Memory B cell (primary cell): ENCODE results near the gene MAP2K3.

Source experiments
- ATAC-seq: fragments of 150-1000 bp; cut with Tn5 transposase; 2 replicates; pipeline ENCODE4 v1.10.0; 2021; ENCODE audit warnings: low read depth, mild to moderate bottlenecking, moderate library complexity
- DNase-seq, 2 donors: peaks; one replicate each; pipeline ENCODE4 v3.0.0; 2022; ENCODE audit warnings: low spot score in 2 of 2
- H3K27ac Mint-ChIP-seq: one replicate; pipeline ENCODE4 v1.8.0; 2022; ENCODE audit warnings: mild to moderate bottlenecking, moderate library complexity, mixed read lengths
- H3K27me3 Mint-ChIP-seq: one replicate; pipeline ENCODE4 v1.8.0; 2022; ENCODE audit warnings: mixed read lengths
- H3K36me3 Mint-ChIP-seq: one replicate; pipeline ENCODE4 v1.8.0; 2022; ENCODE audit warnings: mild to moderate bottlenecking, mixed read lengths
- H3K4me1 Mint-ChIP-seq: one replicate; pipeline ENCODE4 v1.8.0; 2022; ENCODE audit warnings: mixed read lengths
- H3K4me3 Mint-ChIP-seq: one replicate; pipeline ENCODE4 v1.8.0; 2022; ENCODE audit warnings: mild to moderate bottlenecking, moderate library complexity, mixed read lengths
- H3K9me3 Mint-ChIP-seq: one replicate; pipeline ENCODE4 v1.8.0; 2022; ENCODE audit warnings: mixed read lengths

The MAP2K3 gene

DNA sequence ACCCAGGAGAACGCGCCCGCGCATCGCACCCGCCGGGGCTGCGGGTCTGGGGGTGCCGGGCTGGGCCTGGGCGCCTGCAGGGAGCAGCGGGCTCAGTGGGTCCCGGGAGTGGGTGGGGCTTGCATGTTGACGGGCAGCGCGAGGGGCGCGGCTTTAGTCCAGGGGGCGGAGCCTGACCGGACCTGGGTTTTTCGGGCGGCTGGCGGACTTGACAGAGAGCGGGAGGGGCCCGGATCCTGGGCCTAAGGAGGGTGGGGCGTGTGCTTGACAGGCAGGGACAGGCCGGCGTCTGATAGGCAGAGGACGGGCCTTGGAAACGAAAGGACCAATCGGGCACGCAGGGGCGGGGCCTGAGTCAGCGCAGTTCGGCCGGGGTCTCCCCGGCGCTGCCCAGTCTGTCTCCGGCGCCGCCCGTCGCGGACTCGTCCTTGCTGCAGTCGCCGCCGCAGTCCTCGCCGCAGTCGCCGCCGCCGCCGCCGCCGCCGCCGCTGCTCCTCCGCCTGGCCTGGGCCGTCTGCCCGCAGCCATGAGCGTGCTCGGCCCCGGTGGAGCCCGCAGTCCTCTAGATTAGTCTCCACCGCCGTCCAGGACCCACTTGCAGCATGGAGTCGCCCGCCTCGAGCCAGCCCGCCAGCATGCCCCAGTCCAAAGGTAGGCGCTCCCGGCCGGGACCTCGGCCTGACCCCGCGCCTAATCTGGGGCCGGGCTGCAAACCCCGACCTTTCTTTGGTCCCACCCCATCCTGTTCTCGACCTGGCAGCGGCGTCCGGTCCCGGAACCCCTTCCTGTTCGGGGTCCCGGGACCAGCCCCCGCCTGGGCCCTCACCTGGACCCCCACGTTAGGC is at the start of gene MAP2K3:
MAP2K3 (plus strand) TSS at position 393 of the 845 bp plus-strand sequence; CDS start at position 603, 210 bp downstream.
- peak; percentile 96 to 97 for DNase-seq
- H3K27ac Mint-ChIP-seq: peak within 1 kb of the TSS; percentile 98
- peaks cover 60% of the 10 kb centered on the region for H3K4me1 Mint-ChIP-seq
- peaks cover 4% of the 10 kb centered on the region for H3K36me3 Mint-ChIP-seq
- H3K27me3 Mint-ChIP-seq: no peaks in the 10 kb centered on the region
- peak; percentile 66 for ATAC-seq
- no peaks in the 10 kb centered on the region for H3K9me3 Mint-ChIP-seq
- H3K4me3 Mint-ChIP-seq: peak within 1 kb of the TSS; percentile 97

DNA sequence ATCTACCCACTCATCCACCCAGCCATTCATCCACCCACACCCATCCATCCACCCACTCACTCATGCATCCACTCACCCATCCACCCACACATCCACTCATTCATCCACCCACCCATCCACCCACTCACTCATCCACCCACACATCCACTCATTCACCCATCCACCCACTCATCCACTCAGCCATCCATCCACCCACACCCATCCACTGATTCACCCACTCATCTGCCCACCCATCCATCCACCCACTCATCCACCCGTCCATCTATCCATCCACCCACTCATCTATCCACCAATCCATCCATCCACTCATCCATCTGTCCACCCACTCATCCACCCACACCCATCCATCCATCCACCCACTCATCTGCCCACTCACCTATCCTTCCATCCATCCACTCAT is 48.6 kb upstream of the MAP2K3 start:
- Mint-ChIP-seq H3K4me1 (peaks cover 9% of the 10 kb centered on the region), H3K9me3 (peaks cover 12% of the 10 kb centered on the region), H3K27ac (no peak overlapping the region), H3K27me3 (no peaks in the 10 kb centered on the region), H3K36me3 (peaks cover 9% of the 10 kb centered on the region), H3K4me3 (no peak overlapping the region)
- ATAC-seq: no peak
- no peak for DNase-seq

DNA sequence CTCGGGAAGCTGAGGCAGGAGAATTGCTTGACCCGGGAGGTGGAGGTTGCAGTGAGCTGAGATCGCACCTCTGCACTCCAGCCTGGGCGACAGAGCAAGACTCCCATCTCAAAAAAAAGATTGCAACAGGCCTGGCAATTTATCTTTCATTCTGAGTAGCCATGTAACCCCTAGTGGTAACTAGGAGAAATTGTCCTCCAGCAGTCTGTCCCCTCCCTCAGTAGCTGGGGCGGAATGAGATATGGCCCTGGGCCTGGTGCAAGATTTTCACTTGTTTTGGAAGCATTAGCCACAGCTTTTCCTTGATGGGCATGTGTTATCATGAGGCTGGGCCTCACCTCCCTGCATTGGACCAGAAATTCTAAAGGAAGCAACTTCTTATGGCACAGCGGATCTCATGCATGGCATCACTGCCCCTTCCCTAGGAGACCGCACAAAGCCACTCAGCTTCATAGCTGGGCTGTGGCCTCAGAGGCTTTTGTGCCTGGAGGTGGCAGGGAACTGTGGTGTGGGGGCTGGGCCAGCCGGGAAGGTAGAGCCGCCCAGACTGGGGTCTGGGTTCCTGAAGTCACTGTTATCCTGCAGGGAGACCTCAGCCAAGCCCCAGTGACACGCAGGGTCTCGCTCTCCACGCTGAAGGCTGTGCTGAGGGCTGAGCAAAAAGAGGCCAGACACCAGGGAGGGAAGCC is 44.7 kb upstream of the MAP2K3 start:
- DNase-seq (no peak), ATAC-seq (peak; percentile 62)
- Mint-ChIP-seq H3K27me3 (no peaks in the 10 kb centered on the region), H3K27ac (no peak overlapping the region), H3K9me3 (peaks cover 3% of the 10 kb centered on the region), H3K4me3 (no peak overlapping the region), H3K4me1 (peaks cover 11% of the 10 kb centered on the region), H3K36me3 (no peaks in the 10 kb centered on the region)

DNA sequence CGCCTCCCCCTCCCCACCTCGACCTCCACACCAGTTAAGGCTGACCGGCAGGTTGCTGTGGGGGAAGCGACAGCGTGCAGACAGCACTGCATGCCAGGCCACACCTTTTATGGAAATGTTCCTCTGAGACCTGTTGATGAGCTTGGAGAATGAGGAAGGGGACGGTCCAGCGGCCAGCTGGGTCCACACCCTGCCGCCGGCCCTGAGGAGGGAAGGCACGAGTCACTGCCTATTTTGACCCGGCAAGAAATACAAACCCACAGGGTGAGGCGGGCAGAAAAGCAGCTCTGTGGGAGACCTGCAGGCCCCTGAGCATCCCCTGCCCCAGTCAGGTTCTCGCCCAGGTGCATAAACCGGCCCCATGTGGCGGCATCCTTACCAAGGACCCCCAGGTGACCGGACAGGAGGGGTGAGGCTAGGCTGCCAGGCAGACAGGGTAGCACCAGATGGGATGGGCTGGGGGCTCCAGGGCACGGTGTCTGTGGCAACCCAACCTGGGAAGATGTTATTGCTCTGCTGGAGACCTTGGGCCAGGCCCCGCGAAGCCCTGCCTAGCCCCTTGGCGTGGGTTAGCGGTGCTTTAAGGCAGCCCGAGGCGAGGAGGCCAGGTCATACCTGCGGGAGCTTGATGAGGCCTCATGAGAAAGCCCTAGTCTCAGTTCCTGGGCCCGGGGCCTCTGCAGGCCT is 44.0 kb upstream of the MAP2K3 start:
- no peak for DNase-seq
- Mint-ChIP-seq H3K9me3 (peaks cover 3% of the 10 kb centered on the region), H3K27ac (no peak overlapping the region), H3K27me3 (no peaks in the 10 kb centered on the region), H3K4me3 (no peak overlapping the region), H3K4me1 (peaks cover 11% of the 10 kb centered on the region), H3K36me3 (no peaks in the 10 kb centered on the region)
- ATAC-seq: no peak

DNA sequence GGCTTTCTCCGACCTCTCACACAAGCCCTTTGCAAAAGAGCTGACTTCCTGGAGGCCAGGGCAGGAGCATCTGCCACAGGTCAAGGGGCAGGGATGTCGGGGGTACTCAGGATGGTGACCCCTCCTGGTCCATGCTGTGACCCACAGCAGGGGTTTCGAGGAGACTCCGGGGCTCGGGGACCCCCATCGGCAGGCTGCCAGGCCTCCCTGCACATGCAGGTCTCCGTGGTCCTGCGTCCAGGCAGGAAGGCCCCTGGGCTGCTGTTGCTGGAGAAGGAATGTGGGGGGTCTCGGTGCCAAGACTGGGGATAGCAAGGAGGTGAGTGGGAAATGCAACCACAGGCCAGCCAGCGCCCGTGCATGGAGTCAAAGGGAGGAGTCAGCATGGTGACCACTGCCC is 42.9 kb upstream of the MAP2K3 start:
- ATAC-seq (no peak), DNase-seq (no peak)
- Mint-ChIP-seq H3K27me3 (no peaks in the 10 kb centered on the region), H3K36me3 (no peaks in the 10 kb centered on the region), H3K4me3 (no peak overlapping the region), H3K4me1 (peaks cover 9% of the 10 kb centered on the region), H3K9me3 (no peaks in the 10 kb centered on the region), H3K27ac (no peak overlapping the region)

DNA sequence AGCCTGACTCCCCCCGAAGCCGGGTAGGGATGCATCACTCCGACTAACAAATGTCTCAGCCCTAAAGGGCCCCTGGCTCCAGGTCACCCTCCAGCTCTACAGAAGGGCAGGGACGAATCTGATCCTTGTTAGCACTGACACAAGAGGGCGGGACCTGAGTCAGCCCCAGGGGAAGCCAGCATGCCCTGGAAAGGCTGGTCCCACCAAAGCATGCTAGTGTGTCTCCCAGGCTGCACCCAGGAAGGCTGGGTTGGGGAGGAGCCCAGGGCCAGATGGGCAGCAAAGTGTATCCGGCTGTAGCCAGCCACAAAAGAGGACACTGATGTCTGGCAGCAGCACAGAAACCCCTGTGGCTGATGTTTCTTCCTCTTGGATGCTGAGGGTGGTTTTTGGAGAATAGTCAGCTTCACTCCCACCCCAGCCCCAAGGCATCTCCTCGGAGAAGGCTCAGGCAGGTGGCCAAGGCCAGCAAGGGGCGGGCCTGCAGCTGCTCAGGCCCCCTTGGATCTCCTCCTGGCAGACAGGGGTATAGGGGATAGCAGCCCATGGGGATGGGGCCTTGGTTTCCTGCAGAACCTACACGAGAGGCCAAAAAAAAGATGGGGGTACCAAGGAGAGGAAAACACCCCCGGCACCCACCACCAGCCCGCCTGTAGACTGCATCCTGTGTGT is 42.3 kb upstream of the MAP2K3 start:
- Mint-ChIP-seq H3K4me3 (no peak overlapping the region), H3K36me3 (no peaks in the 10 kb centered on the region), H3K27me3 (no peaks in the 10 kb centered on the region), H3K4me1 (peaks cover 9% of the 10 kb centered on the region), H3K27ac (no peak overlapping the region), H3K9me3 (no peaks in the 10 kb centered on the region)
- DNase-seq (no peak), ATAC-seq (no peak)

DNA sequence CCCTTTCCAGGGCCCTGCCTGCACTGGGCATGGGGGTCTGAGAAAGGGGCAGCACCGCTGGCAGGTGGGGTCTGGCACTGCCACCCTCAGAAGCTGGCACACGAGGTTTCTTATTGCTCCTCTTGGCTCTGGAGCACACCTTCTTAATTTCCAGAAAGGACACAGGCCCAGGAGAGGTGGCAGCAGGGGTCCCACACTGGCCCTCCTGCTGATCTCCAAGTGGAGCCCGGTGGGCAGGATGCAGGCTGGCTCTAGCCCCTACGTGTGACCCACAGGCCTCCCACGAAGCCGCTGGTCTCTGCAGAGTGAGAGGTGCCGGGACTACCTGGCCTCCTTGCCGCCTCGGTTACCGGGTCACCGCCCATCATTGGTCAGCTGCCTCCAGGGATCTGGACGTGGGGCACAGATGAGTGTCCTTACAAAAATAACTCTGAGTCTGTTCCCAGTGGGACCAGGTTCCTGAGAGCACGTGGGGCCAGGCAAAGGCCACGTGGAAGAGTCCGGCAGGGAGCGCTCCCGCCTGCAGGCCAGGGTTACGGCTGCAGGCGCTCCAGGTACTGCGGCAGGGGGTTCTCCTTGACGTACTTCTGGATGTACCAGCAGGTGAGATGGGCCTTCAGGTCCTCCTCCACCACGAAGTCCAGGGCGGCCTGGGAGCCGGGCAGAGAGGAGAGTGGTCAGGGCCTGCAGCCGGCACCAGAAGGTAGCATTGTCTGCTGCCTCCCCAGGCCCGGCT is 41.6 kb upstream of the MAP2K3 start:
- H3K4me3 Mint-ChIP-seq: no peak overlapping the region

DNA sequence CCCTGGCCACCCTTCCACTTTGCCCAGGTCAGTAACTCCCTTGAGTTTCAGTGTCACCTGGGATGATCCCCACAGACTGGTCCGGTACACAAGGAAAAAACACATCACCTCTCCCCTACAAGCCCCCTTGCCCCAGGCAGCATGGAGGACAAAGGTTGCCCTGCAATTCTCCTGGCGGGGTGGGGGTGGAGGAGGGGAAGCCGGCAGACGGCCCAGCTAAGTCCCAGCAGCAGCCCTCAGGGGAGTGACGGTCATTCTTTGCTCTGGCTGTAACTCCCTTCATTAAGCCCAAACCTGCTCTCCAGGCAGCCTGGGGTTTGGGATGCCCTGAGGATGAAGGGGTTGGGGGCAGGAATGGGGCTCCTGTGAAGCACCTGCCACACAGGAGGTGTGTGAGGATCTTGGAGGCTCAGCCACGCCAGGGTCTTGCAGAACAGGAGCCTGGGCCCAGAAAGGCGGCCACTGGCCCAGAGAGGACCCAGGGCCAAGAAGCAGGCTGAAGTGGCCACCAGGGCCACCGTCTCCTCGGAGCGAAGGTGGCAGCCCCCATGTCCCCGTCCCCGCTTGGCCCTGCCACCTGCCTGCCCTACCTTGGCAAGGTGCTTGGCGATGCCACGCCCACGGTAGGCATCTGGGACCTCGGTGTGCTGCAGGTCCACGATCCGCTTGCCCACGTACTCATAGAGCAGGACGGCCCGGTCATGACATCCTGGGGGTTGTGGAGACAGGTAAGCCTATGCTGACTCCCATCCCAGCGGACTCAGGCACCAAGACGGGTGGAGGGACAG is 40.8 kb upstream of the MAP2K3 start:
- Mint-ChIP-seq H3K9me3 (no peaks in the 10 kb centered on the region), H3K4me1 (peaks cover 11% of the 10 kb centered on the region), H3K27me3 (no peaks in the 10 kb centered on the region), H3K27ac (no peak overlapping the region), H3K4me3 (no peak overlapping the region), H3K36me3 (no peaks in the 10 kb centered on the region)
- no peak for ATAC-seq
- no peak for DNase-seq

More for the DNA sequence above, 41.6 kb upstream of the MAP2K3 start:
- Mint-ChIP-seq H3K27ac (no peak overlapping the region), H3K4me1 (peaks cover 11% of the 10 kb centered on the region), H3K9me3 (no peaks in the 10 kb centered on the region), H3K36me3 (no peaks in the 10 kb centered on the region), H3K27me3 (no peaks in the 10 kb centered on the region)
- DNase-seq: no peak
- no peak for ATAC-seq

DNA sequence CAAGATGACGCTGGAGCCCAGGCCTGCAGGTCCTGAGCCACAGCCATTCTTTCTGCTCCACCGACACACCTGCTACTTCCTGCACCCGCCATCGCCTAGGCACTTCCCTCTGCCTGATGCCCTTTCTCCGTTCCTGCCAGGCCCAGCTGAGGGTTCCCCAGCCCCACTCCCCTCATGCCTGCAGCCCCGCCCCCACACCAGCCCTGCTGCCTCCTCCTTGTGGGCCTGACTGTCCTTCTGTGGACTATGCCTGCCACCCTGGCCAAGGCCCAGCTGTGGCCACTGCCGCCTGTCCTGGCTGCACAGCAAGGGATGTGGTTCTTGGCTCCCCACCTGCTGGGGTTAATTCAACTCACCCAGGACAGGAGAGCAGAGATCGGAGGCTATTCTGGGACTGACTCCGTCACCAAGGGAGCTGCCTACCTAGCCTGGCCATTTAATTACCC is 38.8 kb upstream of the MAP2K3 start:
- H3K9me3 Mint-ChIP-seq: no peaks in the 10 kb centered on the region
- no peak for DNase-seq
- no peaks in the 10 kb centered on the region for H3K27me3 Mint-ChIP-seq
- no peak for ATAC-seq
- no peak overlapping the region for H3K4me3 Mint-ChIP-seq
- peaks cover 14% of the 10 kb centered on the region for H3K4me1 Mint-ChIP-seq
- H3K36me3 Mint-ChIP-seq: no peaks in the 10 kb centered on the region
- no peak overlapping the region for H3K27ac Mint-ChIP-seq

DNA sequence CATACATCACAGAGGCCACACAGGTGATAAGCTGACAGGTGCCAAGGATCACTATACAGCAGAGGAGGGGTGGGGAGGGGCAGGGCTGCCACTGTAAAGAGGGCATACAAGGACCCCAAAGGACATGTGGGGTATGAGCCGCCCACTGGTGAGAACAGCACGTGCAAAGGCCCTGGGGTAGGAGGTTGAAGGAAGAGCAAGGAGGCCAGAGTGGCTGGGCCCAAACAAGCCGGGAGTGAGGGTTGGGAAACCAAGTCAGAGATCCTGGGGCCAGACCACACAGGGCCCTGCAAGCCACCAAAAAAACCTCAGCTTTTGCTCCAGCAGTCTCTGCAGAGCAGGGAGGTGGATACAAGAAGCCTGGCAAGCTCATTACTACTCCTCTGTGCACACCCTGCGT is 37.8 kb upstream of the MAP2K3 start:
- no peak for DNase-seq
- no peaks in the 10 kb centered on the region for H3K9me3 Mint-ChIP-seq
- no peak for ATAC-seq
- H3K4me1 Mint-ChIP-seq: peaks cover 16% of the 10 kb centered on the region
- no peaks in the 10 kb centered on the region for H3K27me3 Mint-ChIP-seq
- H3K4me3 Mint-ChIP-seq: no peak overlapping the region
- no peak overlapping the region for H3K27ac Mint-ChIP-seq
- no peaks in the 10 kb centered on the region for H3K36me3 Mint-ChIP-seq

DNA sequence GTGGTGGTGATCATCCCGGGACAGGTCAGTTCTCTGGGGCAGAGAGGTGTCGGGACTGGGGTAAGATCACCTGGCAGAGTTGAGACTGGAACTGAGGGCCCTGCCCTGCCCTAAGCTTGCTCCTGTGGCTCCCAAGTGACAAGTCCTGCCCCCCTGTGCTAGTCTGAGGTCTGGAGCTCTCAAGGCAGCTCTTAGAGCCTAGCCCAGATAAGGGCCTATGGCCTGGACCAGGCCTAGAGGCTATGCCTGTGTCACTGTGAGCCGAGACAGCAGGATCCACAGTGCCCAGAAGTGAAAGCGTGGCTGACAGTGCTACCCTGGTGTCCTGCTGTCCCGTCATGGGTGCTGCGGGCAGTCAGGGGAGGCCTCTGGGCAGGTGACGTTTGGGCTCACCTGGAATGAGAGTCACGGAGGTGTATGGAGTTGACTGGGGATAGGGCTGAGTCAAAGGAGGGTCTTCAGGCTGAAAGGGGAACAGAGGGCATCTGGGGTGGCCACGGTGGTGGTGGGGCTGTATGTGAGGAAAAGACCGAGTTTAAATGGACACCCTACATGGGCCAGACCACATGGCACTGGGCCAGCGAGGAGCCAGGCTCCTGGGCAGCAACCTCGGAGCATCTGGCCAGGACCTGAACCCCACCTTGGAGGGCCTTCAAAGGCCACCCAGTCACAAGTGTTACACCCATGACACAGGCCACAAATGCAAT is 36.8 kb upstream of the MAP2K3 start:
- H3K27me3 Mint-ChIP-seq: no peaks in the 10 kb centered on the region
- peaks cover 23% of the 10 kb centered on the region for H3K4me1 Mint-ChIP-seq
- no peak overlapping the region for H3K27ac Mint-ChIP-seq
- DNase-seq (no peak), ATAC-seq (no peak)
- no peak overlapping the region for H3K4me3 Mint-ChIP-seq
- no peaks in the 10 kb centered on the region for H3K9me3 Mint-ChIP-seq
- H3K36me3 Mint-ChIP-seq: no peaks in the 10 kb centered on the region

DNA sequence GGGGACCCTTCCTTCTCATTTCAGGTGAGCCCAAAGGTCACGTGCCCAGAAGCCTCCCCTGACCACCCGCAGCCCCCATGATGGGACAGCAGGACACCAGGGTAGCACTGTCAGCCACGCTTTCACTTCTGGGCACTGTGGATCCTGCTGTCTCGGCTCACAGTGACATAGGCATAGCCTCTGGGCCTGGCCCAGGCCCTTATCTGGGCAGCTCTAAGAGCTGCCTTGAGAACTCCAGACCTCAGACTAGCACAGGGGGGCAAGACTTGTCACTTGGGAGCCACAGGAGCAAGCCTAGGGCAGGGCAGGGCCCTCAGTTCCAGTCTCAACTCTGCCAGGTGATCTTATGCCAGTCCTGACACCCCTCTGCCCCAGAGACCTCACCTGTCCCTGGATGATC is 36.0 kb upstream of the MAP2K3 start:
- DNase-seq (no peak), ATAC-seq (no peak)
- Mint-ChIP-seq H3K4me3 (no peak overlapping the region), H3K36me3 (no peaks in the 10 kb centered on the region), H3K4me1 (peaks cover 23% of the 10 kb centered on the region), H3K9me3 (no peaks in the 10 kb centered on the region), H3K27ac (no peak overlapping the region), H3K27me3 (no peaks in the 10 kb centered on the region)
